ENCODE data around the gene BLVRB. TPM values are rescaled to one million over a fixed set of nuclear protein-coding genes. Genes with fewer than 3 reads are reported as not detected.
"Not testable (repeated sequence)": the region's sequence is repeated elsewhere in the genome, so short reads cannot be mapped to it uniquely, and the experiment has no call there.

Gene BLVRB
- polyA plus RNA-seq, 3 donors from 2014 or later: 30.8 to 52.5 (median 45.9) TPM

GRCh38 chr19:40469011-40469410 lies 3.5 kb upstream of the BLVRB start:
- no peak for DNase-seq
- Mint-ChIP-seq H3K4me3 (peak overlapping the region; percentile 33 to 69 (median 54)), H3K27ac (peak overlapping the region in 5 of 6 donors; percentile 70 to 93 (median 87)), H3K36me3 (no peaks in the 10 kb centered on the region), H3K4me1 (peaks cover 25 to 26% of the 10 kb centered on the region in 2 donors), H3K27me3 (ENCODE audit: low read depth in 3 of 3) (peaks cover 31 to 46% (median 37%) of the 10 kb centered on the region in 3 donors), H3K9me3 (peaks cover 0 to 5% (median 0%) of the 10 kb centered on the region in 6 donors)

- H3K4me1 Mint-ChIP-seq: peaks cover 25 to 26% of the 10 kb centered on the region in 2 donors
- peak within 1 kb of the TSS; percentile 74 to 98 (median 94) for H3K27ac Mint-ChIP-seq
- H3K9me3 Mint-ChIP-seq: peaks cover 0 to 5% (median 0%) of the 10 kb centered on the region in 6 donors
- no peak for DNase-seq
- no peaks in the 10 kb centered on the region for H3K36me3 Mint-ChIP-seq
- H3K4me3 Mint-ChIP-seq: peak within 1 kb of the TSS; percentile 70 to 85 (median 77)
- H3K27me3 Mint-ChIP-seq (ENCODE audit: low read depth in 3 of 3): peaks cover 31 to 46% (median 39%) of the 10 kb centered on the region in 3 donors
Measured at GRCh38 chr19:40466985-40467734, 1.6 kb upstream of the BLVRB start, which contains the start of gene SPTBN4. Gene SPTBN4, plus strand, starts transcription at chr19:40467001. Its CDS starts 5,621 bp downstream, at chr19:40472622.

- H3K27me3 Mint-ChIP-seq (ENCODE audit: low read depth in 3 of 3): peaks cover 31 to 46% (median 39%) of the 10 kb centered on the region in 3 donors
- peaks cover 0 to 5% (median 0%) of the 10 kb centered on the region in 6 donors for H3K9me3 Mint-ChIP-seq
- H3K36me3 Mint-ChIP-seq: no peaks in the 10 kb centered on the region
- DNase-seq: peak; percentile 96 to 97 (median 97)
- H3K4me3 Mint-ChIP-seq: peak overlapping the region; percentile 70 to 85 (median 77)
- peak overlapping the region; percentile 74 to 98 (median 94) for H3K27ac Mint-ChIP-seq
- peaks cover 25 to 26% of the 10 kb centered on the region in 2 donors for H3K4me1 Mint-ChIP-seq
Measured at GRCh38 chr19:40466219-40466984, 857 bp upstream of the BLVRB start.

GRCh38 chr19:40465025-40465556 lies 454 bp downstream of the BLVRB start:
- H3K4me3 Mint-ChIP-seq: peak overlapping the region; percentile 70 to 85 (median 77)
- peak; percentile 79 to 82 (median 81) for DNase-seq

GRCh38 chr19:40464059-40465024 lies 1.2 kb downstream of the BLVRB start:
- Mint-ChIP-seq H3K27me3 (ENCODE audit: low read depth in 3 of 3) (peaks cover 28 to 46% (median 39%) of the 10 kb centered on the region in 3 donors), H3K27ac (peak overlapping the region; percentile 74 to 98 (median 94)), H3K9me3 (peaks cover 0 to 5% (median 0%) of the 10 kb centered on the region in 6 donors), H3K4me1 (peaks cover 25 to 26% of the 10 kb centered on the region in 2 donors), H3K4me3 (peak overlapping the region; percentile 70 to 85 (median 77)), H3K36me3 (no peaks in the 10 kb centered on the region)
- DNase-seq: peak; percentile 55 to 60 (median 56)

More at GRCh38 chr19:40465025-40465556, 454 bp downstream of the BLVRB start:
- Mint-ChIP-seq H3K27ac (peak overlapping the region; percentile 74 to 98 (median 94)), H3K9me3 (peaks cover 0 to 5% (median 0%) of the 10 kb centered on the region in 6 donors), H3K4me1 (peaks cover 25 to 26% of the 10 kb centered on the region in 2 donors), H3K36me3 (no peaks in the 10 kb centered on the region), H3K27me3 (ENCODE audit: low read depth in 3 of 3) (peaks cover 28 to 46% (median 39%) of the 10 kb centered on the region in 3 donors)

- H3K9me3 Mint-ChIP-seq, H3K36me3 Mint-ChIP-seq, DNase-seq, H3K4me3 Mint-ChIP-seq: not testable (repeated sequence)
- peak overlapping the region in 1 of 6 donors; percentile 73 for H3K27ac Mint-ChIP-seq
- peaks cover 27 to 39% (median 34%) of the 10 kb centered on the region in 3 donors for H3K27me3 Mint-ChIP-seq (ENCODE audit: low read depth in 3 of 3)
- H3K4me1 Mint-ChIP-seq: peaks cover 25% of the 10 kb centered on the region in 2 donors
Measured at GRCh38 chr19:40463587-40464037, 1.9 kb downstream of the BLVRB start.

GRCh38 chr19:40461669-40462221 lies 3.8 kb downstream of the BLVRB start:
- Mint-ChIP-seq H3K27me3 (ENCODE audit: low read depth in 3 of 3) (peaks cover 19 to 27% (median 23%) of the 10 kb centered on the region in 3 donors), H3K36me3 (peaks cover 0 to under 1% (median 0%) of the 10 kb centered on the region in 3 donors), H3K4me3 (no peak overlapping the region), H3K9me3 (peaks cover 0 to 5% (median 0%) of the 10 kb centered on the region in 6 donors), H3K4me1 (peaks cover 21 to 24% of the 10 kb centered on the region in 2 donors), H3K27ac (peak overlapping the region in 2 of 6 donors; percentile 45 to 51)
- no peak for DNase-seq

GRCh38 chr19:40460185-40460584 lies 5.4 kb downstream of the BLVRB start:
- Mint-ChIP-seq H3K36me3 (peaks cover 0 to 4% (median 0%) of the 10 kb centered on the region in 3 donors), H3K9me3 (no peaks in the 10 kb centered on the region), H3K27ac (no peak overlapping the region), H3K4me3 (no peak overlapping the region), H3K27me3 (ENCODE audit: low read depth in 3 of 3) (peaks cover 5 to 11% (median 7%) of the 10 kb centered on the region in 3 donors), H3K4me1 (peaks cover 9 to 10% of the 10 kb centered on the region in 2 donors)
- no peak for DNase-seq

GRCh38 chr19:40458597-40458974 lies 7.0 kb downstream of the BLVRB start:
- Mint-ChIP-seq H3K27me3 (ENCODE audit: low read depth in 3 of 3) (peaks cover under 1 to 3% (median 2%) of the 10 kb centered on the region in 3 donors), H3K4me1 (no peaks in the 10 kb centered on the region), H3K4me3 (no peak overlapping the region), H3K9me3 (no peaks in the 10 kb centered on the region), H3K36me3 (peaks cover 0 to 4% (median 0%) of the 10 kb centered on the region in 3 donors), H3K27ac (no peak overlapping the region)
- DNase-seq: no peak

- H3K4me1 Mint-ChIP-seq: no peaks in the 10 kb centered on the region
- H3K9me3 Mint-ChIP-seq: no peaks in the 10 kb centered on the region
- peaks cover 0 to 3% (median 2%) of the 10 kb centered on the region in 3 donors for H3K27me3 Mint-ChIP-seq (ENCODE audit: low read depth in 3 of 3)
- H3K27ac Mint-ChIP-seq: peak overlapping the region in 1 of 6 donors; percentile 46
- no peak overlapping the region for H3K4me3 Mint-ChIP-seq
- no peak for DNase-seq
- peaks cover 0 to 7% (median 0%) of the 10 kb centered on the region in 3 donors for H3K36me3 Mint-ChIP-seq
Measured at GRCh38 chr19:40457953-40458596, 7.5 kb downstream of the BLVRB start.

- Mint-ChIP-seq H3K4me3 (no peak overlapping the region), H3K27me3 (ENCODE audit: low read depth in 3 of 3) (peaks cover 0 to 3% (median 2%) of the 10 kb centered on the region in 3 donors), H3K27ac (no peak overlapping the region), H3K36me3 (peaks cover 0 to 10% (median 0%) of the 10 kb centered on the region in 3 donors), H3K4me1 (no peaks in the 10 kb centered on the region), H3K9me3 (no peaks in the 10 kb centered on the region)
- DNase-seq: no peak
Measured at GRCh38 chr19:40457048-40457447, 8.5 kb downstream of the BLVRB start.

- H3K4me1 Mint-ChIP-seq; DNase-seq; H3K4me3 Mint-ChIP-seq; H3K27me3 Mint-ChIP-seq (ENCODE audit: low read depth in 3 of 3); H3K9me3 Mint-ChIP-seq: not testable (repeated sequence)
- Mint-ChIP-seq H3K27ac (peak overlapping the region in 1 of 6 donors; percentile 55), H3K36me3 (peaks cover 0 to 19% (median 0%) of the 10 kb centered on the region in 3 donors)
Measured at GRCh38 chr19:40453943-40454342, 11.6 kb downstream of the BLVRB start.
